Adipose tissue (tissue), 3 donors: ENCODE data around the gene EFCC1. TPM values are rescaled to one million over a fixed set of nuclear protein-coding genes. Genes with fewer than 3 reads are reported as not detected.

Experiments used
- H3K27ac ChIP-seq: one replicate; pipeline ENCODE4 v1.5.1; 2013; ENCODE audit warnings: low read depth, low read length
- WGBS, 3 donors: extraction: QIAGEN DNeasy Blood & Tissue Kit; methylation state at CpG; one replicate each; pipeline ENCODE4 v1.1.7; 2013; 5-methylcytosine and 5-hydroxymethylcytosine counted together
- polyA plus RNA-seq, 3 donors: library from polyadenylated mRNA; stranded (reverse); fragments of 200-250 nt; gene quantifications; one replicate each; pipeline ENCODE4 v1.2.3, GENCODE V29; 2013
- donor health status: healthy with polysubstance abuse.
- donor health status: Bipolar disorder and iron deficiency.
- donor health status: healthy.

The EFCC1 gene, protein sequence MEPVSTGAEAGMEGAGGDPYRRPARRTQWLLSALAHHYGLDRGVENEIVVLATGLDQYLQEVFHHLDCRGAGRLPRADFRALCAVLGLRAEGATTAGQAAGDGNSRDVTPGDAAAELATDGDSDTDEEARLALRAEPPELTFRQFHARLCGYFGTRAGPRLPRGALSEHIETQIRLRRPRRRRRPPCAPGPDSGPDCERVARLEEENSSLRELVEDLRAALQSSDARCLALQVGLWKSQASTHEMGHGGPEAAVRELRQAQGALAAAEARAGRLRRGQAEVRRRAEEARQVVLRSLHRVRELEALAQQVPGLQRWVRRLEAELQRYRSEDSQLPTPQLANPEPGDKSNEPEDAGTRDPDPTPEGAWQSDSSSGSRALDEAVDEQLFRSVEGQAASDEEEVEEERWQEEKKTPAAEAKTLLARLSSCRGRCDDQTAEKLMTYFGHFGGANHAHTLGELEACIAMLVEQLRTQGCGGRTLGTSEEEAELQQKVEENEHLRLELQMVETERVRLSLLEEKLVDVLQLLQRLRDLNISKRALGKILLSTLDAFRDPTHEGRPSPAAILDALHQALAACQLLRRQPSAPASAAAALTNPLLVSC
- 1 to 10 TPM in 2 of 3 donors, under 1 TPM in 1; 0.92 to 4.5 (median 1.3) TPM for polyA plus RNA-seq

DNA sequence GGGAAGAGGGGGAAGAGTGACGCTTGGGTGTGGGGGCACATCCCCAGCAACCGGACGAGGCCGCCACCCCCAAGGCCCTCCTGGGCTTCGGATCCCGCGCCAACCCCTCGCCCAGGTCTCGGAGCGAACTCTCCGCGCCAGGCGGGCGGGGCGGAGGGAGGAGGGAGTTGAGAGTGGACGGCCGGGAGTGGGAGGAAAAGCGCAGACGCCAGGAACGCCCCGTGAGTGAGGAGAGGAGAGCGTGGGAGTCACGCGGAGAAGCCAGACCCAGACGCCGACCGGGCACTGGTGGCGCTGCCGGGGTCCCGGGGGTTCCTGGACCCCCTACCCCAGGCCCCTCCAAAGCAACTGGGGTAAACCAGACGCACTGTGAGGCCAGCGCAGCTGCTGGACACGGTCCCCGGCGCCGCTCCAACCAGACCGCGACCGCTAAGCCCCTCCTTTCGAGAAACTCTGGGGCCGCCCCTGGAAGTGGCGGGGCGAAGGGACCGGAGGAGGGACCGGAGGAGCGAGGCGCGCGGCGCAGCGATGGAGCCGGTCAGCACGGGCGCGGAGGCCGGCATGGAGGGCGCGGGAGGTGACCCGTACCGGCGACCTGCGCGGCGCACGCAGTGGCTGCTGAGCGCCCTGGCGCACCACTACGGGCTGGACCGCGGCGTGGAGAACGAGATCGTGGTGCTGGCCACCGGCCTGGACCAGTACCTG is at the start of gene EFCC1:
EFCC1 (plus strand) TSS at position 204 of the 705 bp plus-strand sequence; CDS start at position 529, 325 bp downstream.
- WGBS, 3 donors = 0 to 1% (median 1%) methylated on average over 53 to 74 of the region's 74 CpGs
- no peak within 1 kb of the TSS for H3K27ac ChIP-seq

DNA sequence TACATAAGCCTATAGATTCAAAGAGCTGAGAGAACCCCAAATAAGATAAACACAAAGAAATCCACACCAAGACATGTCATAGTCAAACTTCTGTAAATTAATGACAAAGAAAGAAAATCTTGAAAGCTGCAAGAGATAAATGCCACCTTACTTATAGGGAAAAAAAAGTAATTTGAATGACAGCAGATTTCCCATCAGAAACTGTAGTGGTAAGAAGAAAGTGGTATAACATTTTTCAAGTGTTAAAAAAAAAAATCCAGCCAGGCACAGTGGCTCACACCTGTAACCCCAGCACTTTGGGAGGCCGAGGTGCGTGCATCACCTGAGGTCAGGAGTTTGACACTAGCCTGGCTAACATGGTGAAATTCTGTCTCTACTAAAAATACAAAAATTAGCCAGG is 44.7 kb upstream of the EFCC1 start:
- WGBS, 3 donors = 94 to 96% (median 95%) methylated on average over 2 of the region's 2 CpGs
- no peak overlapping the region for H3K27ac ChIP-seq

DNA sequence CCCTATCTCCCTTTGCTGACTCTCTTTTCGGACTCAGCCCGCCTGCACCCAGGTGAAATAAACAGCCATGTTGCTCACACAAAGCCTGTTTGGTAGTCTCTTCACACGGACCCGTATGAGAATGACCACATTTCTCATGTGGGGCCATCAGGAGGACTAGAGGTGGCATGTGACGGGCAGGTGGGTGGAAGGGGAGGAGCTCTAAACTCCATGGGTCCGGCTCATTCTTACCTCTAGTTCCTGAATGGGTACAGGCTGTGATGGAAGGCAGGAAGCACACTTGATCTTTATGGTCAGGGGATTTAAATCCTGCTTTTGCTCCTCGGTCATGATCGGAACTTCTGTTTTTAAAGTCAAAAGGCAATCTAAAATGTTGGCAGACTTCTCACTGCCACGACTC is 35.8 kb upstream of the EFCC1 start:
- H3K27ac ChIP-seq = no peak overlapping the region
- 83 to 88% (median 83%) methylated on average over 7 to 9 of the region's 9 CpGs for WGBS, 3 donors

DNA sequence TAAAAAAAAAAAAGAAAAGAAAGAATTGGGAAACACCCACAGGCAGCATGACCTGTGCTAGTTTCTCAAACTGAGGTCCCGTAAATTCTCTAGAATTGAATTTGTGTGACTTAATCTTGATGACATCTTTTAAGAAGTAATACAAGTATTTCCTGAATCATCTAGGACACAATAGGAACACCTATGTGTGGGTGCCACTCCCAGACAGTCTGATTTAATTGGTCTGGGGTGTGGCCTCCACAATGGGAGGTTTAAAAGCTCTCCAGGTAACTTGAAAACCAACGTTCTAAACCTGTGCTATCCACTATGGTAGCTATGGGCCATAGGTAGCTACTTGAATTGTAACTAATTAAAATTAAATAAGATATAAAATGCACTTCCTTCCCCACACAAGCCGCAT is 35.3 kb upstream of the EFCC1 start:
- 80 to 90% (median 81%) methylated on average over 3 of the region's 3 CpGs for WGBS, 3 donors
- no peak overlapping the region for H3K27ac ChIP-seq

DNA sequence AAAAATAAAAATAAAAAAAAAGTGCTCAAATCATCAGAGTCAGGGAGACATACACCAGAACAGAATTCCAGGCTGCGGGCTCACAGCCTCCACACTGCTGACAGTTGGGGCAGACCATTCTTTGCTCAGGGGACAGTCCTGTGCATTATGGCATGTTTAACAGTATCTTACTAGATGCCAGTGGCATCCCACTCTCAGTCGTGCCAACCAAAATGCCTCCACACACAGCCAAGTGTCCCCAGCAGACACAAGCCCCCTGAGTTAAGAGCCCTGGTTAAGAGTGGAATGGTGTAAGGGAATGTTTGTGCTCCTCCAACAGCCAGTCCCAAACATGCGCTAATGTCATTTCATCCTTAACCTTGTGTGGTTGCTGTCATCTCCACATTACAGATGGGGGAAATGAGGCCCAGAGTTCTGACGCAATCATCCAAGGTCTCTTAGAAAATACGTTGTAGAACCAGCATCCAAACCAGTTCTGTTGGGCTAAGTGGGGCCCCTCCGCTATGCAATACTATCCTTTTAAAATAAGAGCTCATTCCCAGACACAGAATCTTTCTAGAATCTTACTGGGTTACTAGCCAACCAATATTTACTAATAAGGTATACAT is 33.3 kb upstream of the EFCC1 start:
- no peak overlapping the region for H3K27ac ChIP-seq
- WGBS, 3 donors = 67 to 71% (median 68%) methylated on average over 6 of the region's 6 CpGs

- WGBS, 3 donors = 9 to 13% (median 10%) methylated on average over 12 of the region's 12 CpGs
- H3K27ac ChIP-seq = no peak overlapping the region
Observed at GRCh38 chr3:128969993-128970739, 30.9 kb upstream of the EFCC1 start.

GRCh38 chr3:128970740-128971047 is 30.4 kb upstream of the EFCC1 start:
- H3K27ac ChIP-seq = no peak overlapping the region
- WGBS, 3 donors = 41 to 81% (median 47%) methylated on average over 1 of the region's 1 CpG

DNA sequence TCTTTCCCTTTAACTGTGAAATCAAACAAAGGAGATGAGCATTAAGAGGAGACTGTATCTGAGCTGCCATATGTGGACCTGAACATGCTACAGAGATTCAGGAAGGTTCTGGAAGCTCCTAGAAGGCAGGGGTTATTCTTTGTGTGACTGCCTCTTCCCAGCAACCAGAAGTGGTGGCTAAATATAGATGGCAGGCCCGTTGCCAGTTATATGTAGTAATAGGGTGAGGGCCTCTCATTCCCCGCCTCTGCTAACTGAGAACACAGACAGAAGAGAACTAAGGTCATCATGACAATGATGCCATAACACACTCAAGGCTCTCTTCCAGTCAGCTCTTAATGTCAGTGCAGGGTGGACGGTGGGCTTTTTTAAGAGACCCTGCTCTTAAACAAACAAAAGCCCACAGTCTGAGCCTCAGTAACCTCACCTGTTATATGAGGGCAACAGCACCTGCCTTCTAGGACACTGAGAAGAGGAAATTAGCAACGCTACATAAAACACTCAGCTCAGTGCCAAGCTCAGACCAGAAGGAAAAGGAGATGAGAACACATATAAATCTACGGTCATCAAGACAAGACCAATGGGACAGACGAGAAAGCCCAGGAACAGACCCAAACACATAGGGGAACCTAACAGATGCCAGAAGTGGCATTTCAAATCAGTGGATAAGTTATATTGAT is 29.5 kb upstream of the EFCC1 start:
- 56 to 68% (median 60%) methylated on average over 6 of the region's 6 CpGs for WGBS, 3 donors
- H3K27ac ChIP-seq = no peak overlapping the region

DNA sequence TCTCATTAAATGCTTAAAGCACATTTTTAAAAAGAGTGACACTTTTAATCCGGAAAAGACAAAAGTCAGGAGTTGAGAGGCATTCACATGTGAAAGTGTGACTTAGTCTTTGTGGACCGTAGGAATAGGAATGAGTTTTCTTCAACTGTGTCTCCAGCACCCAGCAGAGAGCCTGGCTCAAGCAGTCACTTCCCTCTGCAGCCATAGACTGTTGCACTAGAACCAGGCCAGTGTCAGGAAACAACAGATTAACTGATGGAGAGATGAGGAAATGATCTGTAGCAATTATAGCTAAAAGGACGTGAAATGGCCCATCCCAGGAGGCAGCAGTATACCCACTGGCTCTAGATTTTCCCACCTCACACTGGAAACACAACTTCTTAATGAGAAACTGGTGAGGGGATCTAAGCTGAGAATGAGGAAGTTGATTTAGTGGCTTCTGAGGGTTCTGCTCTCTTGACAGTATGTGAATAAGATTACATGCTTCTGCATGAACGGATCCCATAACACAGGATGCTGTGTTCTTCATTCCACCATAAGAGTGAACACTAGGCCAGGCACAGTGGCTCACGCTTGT is 27.0 kb upstream of the EFCC1 start:
- H3K27ac ChIP-seq = no peak overlapping the region
- 56 to 75% (median 61%) methylated on average over 5 of the region's 5 CpGs for WGBS, 3 donors

DNA sequence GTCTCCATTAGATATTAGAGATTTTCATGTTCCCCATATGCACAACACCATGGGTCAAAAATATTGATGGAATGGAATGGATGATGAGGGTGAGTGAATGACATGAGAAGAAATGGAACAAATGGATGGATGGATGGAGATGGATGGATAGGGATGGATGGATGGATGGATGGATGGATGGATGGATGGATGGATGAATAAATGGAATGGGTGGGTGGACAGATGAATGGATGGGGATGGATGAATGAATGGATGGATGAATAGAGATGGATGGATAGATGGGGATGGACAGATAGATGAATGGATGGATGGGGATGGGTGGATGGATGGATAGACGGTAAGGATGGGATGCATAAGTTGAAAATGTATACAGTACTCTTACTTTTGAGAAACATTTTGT is 25.8 kb upstream of the EFCC1 start:
- H3K27ac ChIP-seq = no peak overlapping the region
- WGBS, 3 donors = 90 to 100% (median 97%) methylated on average over 1 of the region's 1 CpG

DNA sequence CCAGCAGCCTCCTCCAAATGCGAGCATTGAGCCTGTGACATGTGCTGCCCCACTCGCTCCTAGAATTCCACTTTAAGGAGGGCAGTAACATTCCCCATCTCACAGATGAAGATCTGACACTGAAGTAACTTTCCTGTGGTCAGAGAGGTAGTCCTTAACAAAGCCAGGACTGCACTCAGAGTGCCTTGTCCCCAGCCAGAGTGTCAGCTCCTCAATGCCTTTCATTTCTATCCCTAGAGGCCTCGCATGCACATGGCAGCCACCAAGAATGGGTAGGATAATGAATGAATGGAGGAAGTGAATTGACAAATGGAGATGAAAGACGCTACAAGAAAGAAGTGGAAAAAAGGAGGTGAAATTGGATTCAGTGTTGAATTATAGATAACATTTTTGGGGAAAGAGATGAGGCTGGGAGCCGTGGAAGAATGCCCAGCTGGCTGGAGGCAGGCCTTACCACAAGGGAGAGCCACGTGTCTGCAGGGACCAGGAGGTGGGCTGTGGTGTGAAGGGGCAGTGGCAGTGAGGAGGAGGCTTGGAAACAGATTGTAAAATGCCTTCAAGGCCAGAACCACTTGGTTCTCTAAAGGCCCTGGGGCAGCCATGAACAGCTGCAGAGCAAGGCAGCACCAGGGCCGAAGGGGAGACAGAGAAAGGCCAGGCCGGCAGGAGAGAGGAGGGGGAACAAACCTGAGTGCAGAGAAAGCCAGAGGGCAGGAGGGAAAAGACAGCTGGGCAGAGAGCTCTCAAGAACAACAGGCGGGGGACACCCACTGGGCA is 17.6 kb upstream of the EFCC1 start:
- H3K27ac ChIP-seq = no peak overlapping the region
- 78 to 91% (median 89%) methylated on average over 9 of the region's 9 CpGs for WGBS, 3 donors

- 87 to 90% (median 90%) methylated on average over 3 of the region's 3 CpGs for WGBS, 3 donors
Observed at GRCh38 chr3:128984596-128984995, 16.5 kb upstream of the EFCC1 start.

GRCh38 chr3:128987302-128988100 is 13.6 kb upstream of the EFCC1 start:
- no peak overlapping the region for H3K27ac ChIP-seq
- 87 to 89% (median 89%) methylated on average over 15 of the region's 15 CpGs for WGBS, 3 donors

More at GRCh38 chr3:128984596-128984995, 16.5 kb upstream of the EFCC1 start:
- no peak overlapping the region for H3K27ac ChIP-seq

DNA sequence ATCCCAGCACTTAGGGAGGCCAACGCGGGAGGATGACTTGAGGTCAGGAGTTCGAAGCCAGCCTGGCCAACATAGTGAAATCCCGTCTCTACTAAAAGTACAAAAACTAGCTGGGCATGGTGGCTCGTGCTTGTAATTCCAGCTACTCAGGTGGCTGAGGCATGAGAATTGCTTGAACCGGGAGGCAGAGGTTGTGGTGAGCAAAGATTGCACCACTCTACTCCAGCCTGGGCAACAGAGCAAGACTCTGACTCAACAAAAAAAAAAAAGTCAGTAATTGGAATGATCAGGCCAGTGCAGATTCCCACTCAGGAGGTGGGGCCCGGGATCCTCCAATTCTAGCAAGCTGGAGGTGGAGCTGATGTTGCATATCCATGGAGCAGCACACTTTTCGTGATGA is 12.8 kb upstream of the EFCC1 start:
- 88 to 90% (median 90%) methylated on average over 8 of the region's 8 CpGs for WGBS, 3 donors
- no peak overlapping the region for H3K27ac ChIP-seq

- H3K27ac ChIP-seq = peak overlapping the region; percentile 49
- 72 to 92% (median 77%) methylated on average over 18 of the region's 18 CpGs for WGBS, 3 donors
Observed at GRCh38 chr3:128991355-128991895, 9.7 kb upstream of the EFCC1 start.

- WGBS, 3 donors = 51 to 81% (median 70%) methylated on average over 19 to 20 of the region's 20 CpGs
- no peak overlapping the region for H3K27ac ChIP-seq
Observed at GRCh38 chr3:128992926-128993460, 8.1 kb upstream of the EFCC1 start.
